Islet precursor cell (in vitro differentiated cells): ENCODE data around the gene BBS12.

ENCODE experiments used
- DNase-seq: peaks from one replicate; pipeline ENCODE4 v3.0.0-alpha.2; 2018

BBS12 gene

DNA sequence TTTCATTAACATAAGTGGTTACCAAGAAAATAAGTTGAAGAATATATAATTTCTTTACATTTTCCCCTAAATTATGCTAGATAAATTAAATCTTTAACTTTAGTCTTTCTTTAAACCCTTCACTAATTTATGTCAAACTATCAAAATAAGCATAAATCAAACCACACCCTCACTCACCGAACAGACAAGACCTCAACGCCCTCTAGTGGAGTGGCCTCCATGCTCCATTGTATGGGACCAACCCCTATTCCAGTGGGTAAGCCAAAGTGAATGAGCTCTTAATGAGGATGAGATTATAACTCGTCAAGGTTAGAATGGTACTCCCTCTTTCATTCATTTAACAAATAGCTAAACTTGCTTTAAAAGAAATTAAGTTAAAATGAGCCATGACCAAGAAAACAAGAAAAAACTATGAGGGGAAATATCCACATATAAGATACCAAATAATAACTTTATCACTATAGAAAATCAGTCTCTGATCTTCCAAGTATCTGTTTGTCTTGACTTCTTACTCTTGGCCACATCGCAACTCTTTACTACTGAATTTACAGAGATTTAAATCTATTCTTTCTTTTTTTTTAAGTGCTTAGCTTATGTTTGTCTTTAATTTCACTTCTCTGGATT is 15.6 kb upstream of the BBS12 start:
- peak; percentile 76 for DNase-seq

GRCh38 chr4:122718281-122718680 is 14.2 kb upstream of the BBS12 start:
- no peak for DNase-seq

GRCh38 chr4:122722256-122722655 is 10.2 kb upstream of the BBS12 start:
- no peak for DNase-seq

DNA sequence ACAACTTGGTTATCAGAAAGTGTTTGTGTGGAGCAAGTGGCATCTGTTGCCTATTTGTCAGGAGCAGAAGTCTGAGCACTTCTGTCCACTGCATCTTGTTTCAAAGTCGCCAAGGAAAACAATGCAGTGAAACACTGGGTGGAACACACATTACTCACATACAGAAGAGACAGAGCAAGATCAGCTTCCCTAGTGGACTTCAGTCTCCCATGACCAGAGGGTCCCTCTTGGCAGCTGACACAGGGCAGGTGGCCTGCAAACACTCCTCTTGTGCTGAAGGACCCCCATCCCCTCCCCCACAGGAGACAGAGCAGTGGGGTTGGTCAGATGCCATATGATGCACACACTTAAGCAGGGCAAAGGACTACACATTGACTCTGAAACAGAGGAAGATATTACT is 3.6 kb upstream of the BBS12 start:
- peak; percentile 53 for DNase-seq

DNA sequence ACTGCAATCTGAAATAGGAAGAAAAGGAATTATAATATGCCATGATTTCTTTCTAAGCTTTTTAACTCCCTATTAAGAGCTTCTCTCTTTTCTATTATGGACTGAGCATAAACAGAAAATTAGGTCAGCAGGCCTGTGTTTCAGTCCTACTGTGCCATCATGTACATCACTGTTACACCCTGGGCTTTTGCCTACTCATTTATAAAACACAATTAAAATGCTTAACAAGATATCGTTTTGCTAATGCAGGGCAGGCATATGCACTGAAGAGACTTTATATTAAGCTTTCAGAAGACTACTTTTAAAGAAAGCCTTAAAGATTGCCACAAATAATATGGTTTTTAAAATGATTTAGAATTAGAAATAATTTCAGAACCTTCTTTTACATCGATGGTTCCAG is 828 bp upstream of the BBS12 start:
- DNase-seq, result no peak

DNA sequence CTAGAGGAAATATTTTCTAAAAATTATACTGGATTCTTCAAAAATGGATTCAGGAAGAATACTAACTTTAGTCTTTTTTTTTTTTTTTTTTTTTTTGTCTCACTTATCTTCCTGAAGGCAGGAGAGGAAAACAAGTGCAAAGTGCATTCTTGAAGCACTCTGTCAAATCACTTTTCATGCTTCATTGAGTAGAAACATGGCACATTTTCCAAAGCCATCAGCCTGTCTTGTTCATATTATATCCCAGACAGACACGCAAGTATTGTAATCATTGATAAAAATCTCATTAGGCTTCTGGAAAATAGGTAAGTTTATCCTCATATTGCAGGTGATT is 1.2 kb downstream of the BBS12 start:
- DNase-seq, result no peak

- DNase-seq, result no peak
Observed at GRCh38 chr4:122739174-122739573, 6.7 kb downstream of the BBS12 start.

DNA sequence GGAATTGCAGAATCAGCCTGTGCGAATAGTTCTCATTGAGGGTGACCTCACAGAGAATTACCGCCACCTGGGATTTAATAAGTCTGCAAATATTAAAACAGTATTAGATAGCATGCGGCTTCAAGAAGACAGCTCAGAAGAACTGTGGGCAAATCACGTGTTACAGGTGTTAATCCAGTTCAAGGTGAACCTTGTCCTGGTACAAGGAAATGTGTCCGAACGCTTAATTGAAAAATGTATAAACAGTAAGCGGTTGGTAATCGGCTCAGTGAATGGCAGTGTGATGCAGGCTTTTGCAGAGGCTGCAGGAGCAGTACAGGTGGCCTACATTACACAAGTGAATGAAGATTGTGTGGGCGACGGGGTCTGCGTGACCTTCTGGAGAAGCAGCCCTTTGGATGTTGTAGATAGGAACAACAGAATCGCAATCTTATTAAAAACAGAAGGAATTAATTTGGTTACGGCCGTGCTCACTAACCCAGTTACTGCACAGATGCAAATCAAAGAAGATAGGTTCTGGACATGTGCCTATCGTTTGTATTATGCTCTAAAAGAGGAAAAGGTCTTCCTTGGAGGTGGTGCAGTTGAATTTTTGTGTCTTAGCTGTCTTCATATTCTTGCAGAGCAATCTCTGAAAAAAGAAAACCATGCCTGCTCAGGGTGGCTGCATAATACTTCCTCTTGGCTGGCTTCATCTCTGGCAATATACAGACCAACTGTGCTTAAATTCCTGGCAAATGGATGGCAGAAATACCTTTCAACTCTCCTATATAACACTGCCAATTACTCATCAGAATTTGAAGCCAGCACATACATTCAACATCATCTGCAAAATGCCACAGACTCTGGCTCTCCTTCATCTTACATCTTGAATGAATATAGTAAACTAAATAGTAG is 10.7 kb downstream of the BBS12 start:
- no peak for DNase-seq

DNA sequence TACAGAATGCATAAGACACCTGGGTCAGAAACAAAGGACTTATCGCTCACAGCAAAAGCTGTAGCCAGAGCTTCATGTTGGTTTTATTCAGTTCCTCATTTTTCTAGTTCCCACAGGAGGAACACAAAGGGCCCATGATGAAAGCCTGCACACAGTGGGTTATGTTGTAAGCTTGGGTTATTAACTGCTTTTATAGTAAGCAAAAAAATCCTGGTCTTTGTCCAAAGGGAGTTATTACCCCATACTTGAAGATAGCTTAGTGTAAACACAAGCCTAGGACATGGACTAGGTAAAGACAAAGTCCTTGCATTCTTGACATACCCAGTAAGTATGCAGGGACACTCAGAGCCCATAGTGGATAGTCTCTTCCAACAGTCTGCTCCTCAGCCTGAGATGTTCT is 11.7 kb downstream of the BBS12 start:
- DNase-seq, result no peak

GRCh38 chr4:122746485-122746965 is 14.0 kb downstream of the BBS12 start:
- no peak for DNase-seq

- no peak for DNase-seq
Observed at GRCh38 chr4:122747068-122747467, 14.6 kb downstream of the BBS12 start.

DNA sequence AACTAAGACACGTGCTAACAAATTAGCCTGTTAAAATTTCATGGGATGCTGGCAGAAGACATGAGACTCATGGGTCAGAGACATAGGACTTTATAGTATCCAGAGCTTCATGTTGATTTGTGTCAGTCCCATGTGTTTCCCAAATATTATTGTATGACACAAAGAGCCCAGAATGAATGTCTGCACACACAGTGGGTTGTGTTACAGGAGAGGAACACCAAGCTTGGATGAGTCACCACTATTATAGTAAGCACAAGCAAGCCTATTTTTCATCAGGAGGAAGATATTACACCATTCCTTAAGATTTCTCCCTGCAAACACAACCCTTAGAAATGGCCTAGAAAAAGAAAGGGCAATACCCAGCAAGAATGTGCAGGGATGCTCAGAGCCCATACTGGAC is 15.4 kb downstream of the BBS12 start:
- no peak for DNase-seq

- DNase-seq, result no peak
Observed at GRCh38 chr4:122749704-122750454, 17.4 kb downstream of the BBS12 start.

GRCh38 chr4:122755675-122756074 is 23.2 kb downstream of the BBS12 start:
- DNase-seq, result no peak

DNA sequence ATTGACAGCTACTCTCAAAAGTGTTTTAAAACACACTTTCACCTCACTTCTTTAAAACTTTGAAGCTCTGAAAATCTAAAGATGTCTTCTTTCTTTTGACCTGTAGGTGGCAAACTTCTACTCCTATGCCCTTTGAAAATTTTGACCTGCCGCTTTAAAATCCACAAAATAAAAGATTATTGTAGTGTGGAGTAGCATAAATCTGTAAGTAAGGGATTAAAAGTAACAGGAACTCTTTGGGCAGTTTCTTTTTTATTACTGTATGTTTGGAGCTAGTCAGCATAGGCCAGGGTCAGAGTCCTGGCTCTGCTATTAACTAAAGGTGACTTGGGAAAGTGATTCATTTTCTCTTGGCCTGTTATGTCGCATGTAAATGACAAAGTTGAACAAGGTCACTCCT is 25.5 kb downstream of the BBS12 start:
- no peak for DNase-seq

DNA sequence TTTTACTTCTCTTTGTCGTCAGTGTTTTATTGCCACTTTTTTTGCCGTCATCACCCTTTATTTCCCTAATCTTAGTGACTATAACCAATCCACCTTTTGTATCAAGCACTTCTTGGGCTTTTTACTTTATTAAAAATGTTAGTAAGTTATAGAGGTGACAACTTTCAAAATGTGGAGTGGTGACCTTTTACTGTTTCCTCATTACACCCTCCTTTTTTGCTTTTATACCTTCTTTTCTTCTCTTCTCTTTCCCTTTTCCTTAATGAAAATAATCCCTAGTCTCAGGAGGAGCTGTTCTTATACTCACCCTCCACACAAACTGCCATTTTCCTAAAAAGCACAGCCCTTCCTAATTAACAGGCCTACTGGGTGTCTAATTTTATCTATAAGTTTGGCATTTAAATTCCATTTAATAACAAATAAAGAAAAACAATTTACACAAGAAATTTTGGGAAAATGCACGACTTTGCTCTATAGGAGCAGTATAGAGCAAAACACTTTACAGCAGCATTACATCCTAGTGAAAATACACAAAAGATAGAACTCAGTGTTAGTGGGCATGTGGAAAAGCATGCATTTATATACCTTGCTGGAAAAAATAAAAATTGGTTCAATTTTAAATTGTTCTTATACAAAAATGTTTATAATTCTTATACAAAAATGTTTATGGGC is 27.3 kb downstream of the BBS12 start:
- DNase-seq, result no peak

DNA sequence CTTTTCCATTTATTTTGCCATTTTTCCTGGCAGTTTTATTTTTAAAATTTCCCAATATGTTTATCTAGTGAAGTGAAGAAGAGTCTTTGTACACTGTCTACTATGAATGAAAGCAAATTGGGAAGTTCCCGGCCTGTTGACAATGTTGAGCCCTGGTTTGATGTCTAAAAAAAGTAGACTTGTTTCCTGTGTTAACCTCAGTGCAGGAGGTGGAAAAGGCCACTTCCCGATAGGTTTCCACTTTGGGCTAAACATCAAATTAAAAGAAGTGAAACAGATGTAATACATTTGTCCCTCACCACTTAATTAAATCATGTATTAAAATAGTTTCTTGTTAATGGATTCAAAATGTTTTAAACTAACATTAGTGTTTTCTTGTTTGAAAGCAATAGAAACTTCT is 30.0 kb downstream of the BBS12 start:
- no peak for DNase-seq

GRCh38 chr4:122762966-122763716 is 30.6 kb downstream of the BBS12 start:
- no peak for DNase-seq

DNA sequence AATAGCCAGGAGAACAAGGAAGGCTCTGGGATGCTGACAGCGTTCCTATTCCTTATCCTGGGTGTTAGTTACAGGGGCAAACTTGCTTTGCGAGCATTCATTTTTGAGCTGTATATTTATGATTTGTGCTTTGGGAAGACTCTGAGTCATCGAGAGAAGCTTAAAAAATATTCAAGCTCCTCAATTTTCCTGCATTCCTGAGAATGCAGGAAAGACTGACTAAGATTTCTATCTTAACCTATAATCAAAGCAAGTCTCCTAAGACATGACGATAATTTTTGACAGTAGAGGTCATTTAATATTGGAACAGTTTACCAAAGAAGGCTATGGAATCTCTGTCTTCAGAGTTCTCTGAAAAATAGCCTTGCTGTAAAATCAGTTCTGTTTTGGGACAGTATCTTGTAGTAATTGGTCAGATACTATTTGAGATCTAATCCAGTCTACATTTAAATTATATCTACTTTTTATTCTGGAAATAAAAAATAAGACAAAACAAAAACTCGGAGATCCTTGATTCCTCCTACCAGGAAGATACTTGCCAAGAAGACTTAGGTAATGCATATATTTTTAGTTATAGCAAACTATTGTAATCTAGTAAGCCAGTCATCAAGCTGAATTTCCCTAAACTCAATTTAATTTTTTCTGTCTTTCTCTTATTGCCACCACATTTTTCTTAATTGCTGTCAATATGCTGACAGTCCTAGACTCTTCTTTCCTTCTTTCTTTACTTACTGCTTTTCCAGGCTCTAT is 31.7 kb downstream of the BBS12 start:
- DNase-seq, result no peak

- DNase-seq, result no peak
Observed at GRCh38 chr4:122764821-122765215, 32.3 kb downstream of the BBS12 start.

DNA sequence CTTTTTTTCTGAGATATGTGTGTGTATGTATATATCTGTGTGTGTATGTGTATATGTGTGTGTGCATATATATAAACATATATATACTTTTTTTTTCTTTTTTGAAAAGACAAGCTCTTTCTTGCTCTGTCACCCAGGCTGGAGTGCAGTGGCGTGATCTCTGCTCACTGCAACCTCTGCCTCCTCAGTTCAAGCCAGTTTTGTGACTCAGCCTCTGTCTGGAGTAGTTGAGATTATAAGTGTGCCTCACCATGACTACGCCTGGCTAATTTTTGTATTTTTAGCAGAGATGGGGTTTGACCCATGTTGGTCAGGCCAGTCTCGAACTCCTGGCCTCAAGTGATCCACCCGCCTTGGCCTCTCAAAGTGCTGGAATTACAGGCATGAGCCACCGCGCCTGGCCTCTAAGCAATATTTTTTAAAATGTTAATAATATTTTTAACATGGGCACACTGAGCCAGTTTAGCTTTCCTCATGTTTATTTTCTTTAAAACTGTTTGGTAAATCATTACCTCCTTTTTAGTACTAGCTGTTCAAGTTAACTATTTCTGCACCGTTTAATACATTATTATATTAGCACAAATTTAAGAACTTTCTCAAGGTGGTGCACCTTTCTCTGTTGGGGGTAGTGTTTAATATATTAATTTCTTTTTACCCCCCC is 33.3 kb downstream of the BBS12 start:
- DNase-seq, result peak; percentile 59
